Progenitor cell of endocrine pancreas (in vitro differentiated cells): ENCODE data around the gene ZBTB16. TPM values are rescaled to one million over a fixed set of nuclear protein-coding genes. Genes with fewer than 3 reads are reported as not detected.

ENCODE experiments used
- DNase-seq: peaks from one replicate; pipeline ENCODE4 v3.0.0; 2021; ENCODE audit warnings: low spot score; ENCODE audit not compliant: unreplicated experiment
- H3K27ac Mint-ChIP-seq: 2 replicates; pipeline ENCODE4 v1.8.0; 2021; ENCODE audit warnings: mild to moderate bottlenecking, moderate library complexity, mixed read lengths
- H3K27me3 Mint-ChIP-seq: 2 replicates; pipeline ENCODE4 v1.8.0; 2021; ENCODE audit warnings: mixed read lengths
- H3K36me3 Mint-ChIP-seq: 2 replicates; pipeline ENCODE4 v1.8.0; 2022; ENCODE audit warnings: mixed read lengths; ENCODE audit not compliant: insufficient read depth
- H3K4me1 Mint-ChIP-seq: 2 replicates; pipeline ENCODE4 v1.8.0; 2021; ENCODE audit warnings: low read depth, mixed read lengths
- H3K4me3 Mint-ChIP-seq: 2 replicates; pipeline ENCODE4 v1.8.0; 2021; ENCODE audit warnings: low read depth, mild to moderate bottlenecking, moderate library complexity, mixed read lengths
- H3K9me3 Mint-ChIP-seq: 2 replicates; pipeline ENCODE4 v1.8.0; 2021; ENCODE audit warnings: low read depth, mixed read lengths
- total RNA-seq: library from RNA; stranded (reverse); gene quantifications from 2 replicates; pipeline ENCODE4 v1.2.1, GENCODE V29; 2021
- TF ChIP-seq, protein P1 (sequence below): fragments of 200-600 bp; sonication (generic); IDR thresholded peaks from one replicate; pipeline ENCODE4 v1.5.0; 2021; ENCODE audit warnings: antibody characterized with exemption, mild to moderate bottlenecking; ENCODE audit not compliant: unreplicated experiment

ZBTB16 gene
- total RNA-seq, 1 donor from 2014 or later = 29.6 TPM

DNA sequence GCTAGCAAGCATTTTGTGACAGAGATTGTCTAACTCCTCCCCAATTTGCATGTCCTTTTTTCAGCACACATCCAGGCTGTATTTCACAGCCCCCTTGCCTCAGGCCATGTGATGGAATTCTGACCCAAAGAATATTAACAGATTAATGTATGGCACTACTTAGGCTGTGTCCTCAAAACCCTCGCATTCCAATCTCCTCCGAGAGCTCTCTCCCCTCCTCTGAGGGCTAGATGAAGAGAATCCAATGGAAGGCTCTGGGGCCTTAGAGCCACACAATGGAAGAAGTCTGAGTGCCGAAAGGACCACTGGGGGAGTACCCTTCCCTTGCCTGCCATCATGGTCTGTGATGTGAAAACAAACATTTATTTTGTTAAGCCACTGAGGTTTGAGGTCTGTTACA, 223.0 kb downstream of the ZBTB16 start:
- H3K4me3 Mint-ChIP-seq = no peak overlapping the region
- TF ChIP-seq, protein P1, sequence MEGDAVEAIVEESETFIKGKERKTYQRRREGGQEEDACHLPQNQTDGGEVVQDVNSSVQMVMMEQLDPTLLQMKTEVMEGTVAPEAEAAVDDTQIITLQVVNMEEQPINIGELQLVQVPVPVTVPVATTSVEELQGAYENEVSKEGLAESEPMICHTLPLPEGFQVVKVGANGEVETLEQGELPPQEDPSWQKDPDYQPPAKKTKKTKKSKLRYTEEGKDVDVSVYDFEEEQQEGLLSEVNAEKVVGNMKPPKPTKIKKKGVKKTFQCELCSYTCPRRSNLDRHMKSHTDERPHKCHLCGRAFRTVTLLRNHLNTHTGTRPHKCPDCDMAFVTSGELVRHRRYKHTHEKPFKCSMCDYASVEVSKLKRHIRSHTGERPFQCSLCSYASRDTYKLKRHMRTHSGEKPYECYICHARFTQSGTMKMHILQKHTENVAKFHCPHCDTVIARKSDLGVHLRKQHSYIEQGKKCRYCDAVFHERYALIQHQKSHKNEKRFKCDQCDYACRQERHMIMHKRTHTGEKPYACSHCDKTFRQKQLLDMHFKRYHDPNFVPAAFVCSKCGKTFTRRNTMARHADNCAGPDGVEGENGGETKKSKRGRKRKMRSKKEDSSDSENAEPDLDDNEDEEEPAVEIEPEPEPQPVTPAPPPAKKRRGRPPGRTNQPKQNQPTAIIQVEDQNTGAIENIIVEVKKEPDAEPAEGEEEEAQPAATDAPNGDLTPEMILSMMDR = no peak
- H3K27ac Mint-ChIP-seq = no peak overlapping the region
- H3K4me1 Mint-ChIP-seq = peaks cover 3% of the 10 kb centered on the region
- no peaks in the 10 kb centered on the region for H3K36me3 Mint-ChIP-seq
- DNase-seq = no peak
- H3K9me3 Mint-ChIP-seq = no peaks in the 10 kb centered on the region
- peaks cover 52% of the 10 kb centered on the region for H3K27me3 Mint-ChIP-seq

DNA sequence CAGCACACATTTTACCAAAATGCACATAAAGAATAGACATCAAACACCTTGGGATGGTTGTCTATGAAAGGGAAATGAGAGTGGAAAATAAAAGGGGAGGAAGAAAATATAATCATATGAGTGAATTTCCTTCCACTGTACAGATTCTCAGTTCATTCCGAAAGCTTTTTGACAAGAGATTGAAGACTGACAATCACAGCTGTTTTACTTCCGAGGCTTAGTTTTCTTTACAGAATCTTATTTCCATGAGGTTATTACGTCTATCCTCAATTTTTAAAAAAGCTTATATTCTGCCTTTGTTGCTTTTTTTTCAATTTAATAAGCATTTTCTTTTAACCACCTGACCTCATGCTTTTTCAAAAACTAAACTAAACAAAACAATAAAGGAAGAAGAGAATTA, 223.9 kb downstream of the ZBTB16 start:
- H3K9me3 Mint-ChIP-seq = no peaks in the 10 kb centered on the region
- DNase-seq = no peak
- TF ChIP-seq, protein P1 = no peak
- H3K4me1 Mint-ChIP-seq = peaks cover 3% of the 10 kb centered on the region
- H3K27me3 Mint-ChIP-seq = peaks cover 49% of the 10 kb centered on the region
- H3K4me3 Mint-ChIP-seq = no peak overlapping the region
- no peaks in the 10 kb centered on the region for H3K36me3 Mint-ChIP-seq
- no peak overlapping the region for H3K27ac Mint-ChIP-seq

DNA sequence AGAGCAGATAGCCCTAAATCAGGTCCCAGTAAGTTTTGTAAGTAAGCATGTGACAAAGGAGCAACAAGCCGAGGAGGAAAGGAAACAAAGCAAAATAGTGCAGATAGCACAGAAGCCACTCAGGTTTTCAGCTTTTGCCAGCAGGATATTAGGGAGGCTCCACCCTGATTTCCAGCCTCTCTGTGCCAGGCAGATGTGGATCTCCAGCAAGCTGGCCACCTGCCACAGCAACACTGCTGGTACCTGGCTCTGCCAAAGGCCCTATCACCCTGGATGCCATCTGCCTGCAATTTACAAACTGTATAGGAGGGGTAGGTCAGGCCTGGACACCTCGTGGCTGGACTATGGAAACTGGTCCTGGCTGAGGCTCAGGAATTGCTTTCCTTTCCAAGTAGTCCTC, 224.5 kb downstream of the ZBTB16 start:
- H3K27me3 Mint-ChIP-seq = peaks cover 44% of the 10 kb centered on the region
- TF ChIP-seq, protein P1 = no peak

DNA sequence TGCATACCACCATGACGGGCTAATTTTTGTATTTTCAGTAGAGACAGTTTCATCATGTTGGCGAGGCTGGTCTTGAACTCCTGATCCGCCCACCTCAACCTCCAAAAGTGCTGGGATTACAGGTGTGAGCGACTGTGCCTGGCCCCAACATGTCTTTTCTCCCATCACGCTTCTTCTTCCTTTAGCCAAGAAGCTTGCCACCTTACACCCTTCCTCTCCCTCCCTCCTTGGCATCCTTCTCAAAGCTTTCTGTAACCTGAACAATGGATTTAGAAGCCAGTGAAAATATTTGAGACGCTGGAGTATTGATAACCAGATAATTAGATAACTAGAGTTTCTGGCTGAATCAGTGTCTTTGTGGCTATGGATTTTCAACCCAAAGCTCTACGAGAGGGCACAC, 225.4 kb downstream of the ZBTB16 start:
- TF ChIP-seq, protein P1 = no peak
- DNase-seq = no peak
- Mint-ChIP-seq H3K4me1 (peaks cover 4% of the 10 kb centered on the region), H3K27me3 (peaks cover 35% of the 10 kb centered on the region), H3K4me3 (no peak overlapping the region), H3K9me3 (no peaks in the 10 kb centered on the region), H3K27ac (no peak overlapping the region), H3K36me3 (no peaks in the 10 kb centered on the region)

More for the DNA sequence above, 224.5 kb downstream of the ZBTB16 start:
- no peak for DNase-seq
- Mint-ChIP-seq H3K4me1 (peaks cover 4% of the 10 kb centered on the region), H3K9me3 (no peaks in the 10 kb centered on the region), H3K27ac (no peak overlapping the region), H3K36me3 (no peaks in the 10 kb centered on the region), H3K4me3 (no peak overlapping the region)

DNA sequence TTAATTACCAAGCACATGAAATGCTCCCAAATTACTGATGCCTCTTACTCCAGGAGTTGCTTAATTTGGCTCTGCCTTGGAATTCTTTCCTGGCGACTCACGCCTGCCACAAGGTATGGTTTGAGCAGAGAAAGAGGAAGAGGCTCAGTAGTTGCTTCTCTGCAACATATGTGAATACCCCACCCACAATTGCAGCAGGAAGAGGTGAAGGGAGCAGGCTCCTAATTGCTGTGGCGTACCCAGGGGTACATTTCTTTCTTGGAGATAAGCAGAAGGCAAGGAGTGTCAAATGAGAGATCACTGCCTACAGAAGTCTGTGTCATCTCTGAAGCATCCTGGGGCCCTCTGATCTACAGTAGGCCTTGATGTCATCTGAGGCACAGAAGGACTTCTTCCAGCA, 226.1 kb downstream of the ZBTB16 start:
- DNase-seq = no peak
- no peak overlapping the region for H3K27ac Mint-ChIP-seq

More for the DNA sequence above, 226.1 kb downstream of the ZBTB16 start:
- peaks cover 3% of the 10 kb centered on the region for H3K9me3 Mint-ChIP-seq
- no peak overlapping the region for H3K4me3 Mint-ChIP-seq
- peaks cover 34% of the 10 kb centered on the region for H3K27me3 Mint-ChIP-seq
- TF ChIP-seq, protein P1 = no peak
- peaks cover 4% of the 10 kb centered on the region for H3K4me1 Mint-ChIP-seq
- no peaks in the 10 kb centered on the region for H3K36me3 Mint-ChIP-seq
